ENCODE results near the gene ASB11.

- peak; percentile 12 to 49 (median 38) for TF ChIP-seq CTCF (IDR thresholded peaks at IDR 0.05)
- no peak for TF ChIP-seq POLR2A (IDR thresholded peaks at IDR 0.05)
Observed at GRCh38 chrX:15349046-15349445, 33.6 kb upstream of the ASB11 start.
